CD4-positive, alpha-beta T cell treated with Interleukin-10 for 1 hour (primary cell): ENCODE measurements around the gene KRTAP9-6.
"Not testable (repeated sequence)": the region's sequence is repeated elsewhere in the genome, so short reads cannot be mapped to it uniquely, and the experiment has no call there.

Experiments used
- DNase-seq: peaks from one replicate; pipeline ENCODE4 v3.0.0-alpha.2; 2020

Gene KRTAP9-6, protein sequence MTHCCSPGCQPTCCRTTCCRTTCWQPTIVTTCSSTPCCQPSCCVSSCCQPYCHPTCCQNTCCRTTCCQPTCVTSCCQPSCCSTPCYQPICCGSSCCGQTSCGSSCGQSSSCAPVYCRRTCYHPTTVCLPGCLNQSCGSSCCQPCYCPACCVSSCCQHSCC

DNA sequence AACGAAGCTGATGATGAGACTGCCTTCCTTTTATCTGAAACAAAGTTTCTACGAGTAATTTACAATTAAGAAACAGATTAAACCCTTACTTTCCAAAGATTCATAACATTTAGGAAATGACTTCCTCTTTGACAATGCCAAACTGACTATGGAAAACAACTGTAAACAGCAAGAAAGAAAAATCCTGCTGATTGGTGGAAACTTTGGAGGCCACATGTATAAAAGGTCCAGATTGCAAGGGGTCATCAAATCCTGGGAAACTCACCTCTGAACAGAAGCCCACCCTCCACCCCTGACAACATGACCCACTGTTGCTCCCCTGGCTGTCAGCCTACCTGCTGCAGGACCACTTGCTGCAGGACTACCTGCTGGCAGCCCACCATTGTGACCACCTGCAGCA lies at the start of gene KRTAP9-6:
Gene KRTAP9-6, plus strand, starts transcription at position 301 of the 400 bp plus-strand sequence. Its CDS starts 0 bp downstream, at position 301.
- no peak for DNase-seq

DNA sequence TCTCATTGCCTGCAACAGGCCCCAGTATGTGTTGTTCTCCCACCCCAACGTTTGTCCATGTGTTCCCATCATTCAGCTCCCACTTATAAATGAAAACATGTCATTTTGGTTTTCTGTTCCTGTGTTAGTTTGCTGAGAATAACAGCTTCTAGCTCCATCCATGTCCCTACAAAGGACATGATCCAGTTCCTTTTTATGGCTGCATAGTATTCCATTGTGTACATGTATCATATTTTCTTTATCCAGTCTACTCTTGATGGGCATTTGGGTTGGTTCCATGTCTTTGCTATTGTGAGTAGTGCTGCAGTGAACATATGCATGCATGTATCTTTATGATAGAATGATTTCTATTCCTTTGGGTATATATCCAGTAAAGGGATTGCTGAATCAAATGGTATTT lies 49.5 kb upstream of the KRTAP9-6 start:
- no peak for DNase-seq

DNA sequence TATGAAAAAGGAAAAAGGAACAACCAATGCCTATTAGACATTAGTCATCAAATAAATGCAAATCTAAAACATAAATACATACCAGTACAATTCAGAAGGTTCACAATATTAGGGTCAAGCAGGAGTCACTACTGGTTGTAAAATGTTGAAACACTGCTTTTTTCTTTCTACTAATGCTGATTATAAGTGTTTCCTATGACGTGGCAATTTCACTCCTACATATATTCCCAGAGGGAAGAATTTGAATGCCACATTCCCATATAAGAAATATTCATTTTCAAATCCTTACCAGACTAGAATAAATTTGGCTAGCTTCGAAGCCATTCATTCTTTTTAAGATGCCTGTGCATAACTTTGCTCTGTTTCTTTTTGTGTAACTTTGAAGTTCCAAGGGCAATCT lies 41.4 kb upstream of the KRTAP9-6 start:
- DNase-seq, result no peak

DNA sequence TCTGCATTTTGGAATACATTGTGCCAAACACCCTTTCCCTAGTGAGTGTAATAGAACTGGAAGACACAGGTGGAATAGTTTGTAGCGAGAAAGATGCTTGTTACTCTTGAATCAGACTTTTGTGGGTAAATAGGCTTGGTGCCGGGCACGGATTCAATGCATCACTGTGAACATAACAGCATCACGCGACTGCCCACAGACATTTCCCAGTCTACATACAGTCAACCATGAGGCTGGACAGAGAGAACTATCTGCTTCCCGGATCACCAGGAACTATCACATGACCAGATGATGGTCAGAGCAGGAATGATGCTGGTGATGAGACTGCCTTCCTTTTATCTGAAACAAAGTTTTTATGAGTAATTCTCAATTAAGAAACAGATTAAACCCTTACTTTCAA lies 39.1 kb upstream of the KRTAP9-6 start:
- no peak for DNase-seq

DNA sequence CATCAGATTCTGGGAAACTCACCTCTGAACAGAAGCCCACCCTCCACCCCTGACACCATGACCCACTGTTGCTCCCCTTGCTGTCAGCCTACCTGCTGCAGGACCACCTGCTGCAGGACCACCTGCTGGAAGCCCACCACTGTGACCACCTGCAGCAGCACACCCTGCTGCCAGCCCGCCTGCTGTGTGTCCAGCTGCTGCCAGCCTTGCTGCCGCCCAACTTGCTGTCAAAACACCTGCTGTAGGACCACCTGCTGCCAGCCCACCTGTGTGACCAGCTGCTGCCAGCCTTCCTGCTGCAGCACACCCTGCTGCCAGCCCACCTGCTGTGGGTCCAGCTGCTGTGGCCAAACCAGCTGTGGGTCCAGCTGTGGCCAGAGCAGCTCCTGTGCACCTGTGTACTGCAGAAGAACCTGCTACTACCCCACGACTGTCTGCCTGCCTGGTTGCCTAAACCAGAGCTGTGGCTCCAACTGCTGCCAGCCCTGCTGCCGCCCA lies 38.5 kb upstream of the KRTAP9-6 start, which contains the start of gene KRTAP9-2:
Gene KRTAP9-2, plus strand, starts transcription at position 51 of the 498 bp plus-strand sequence. Its CDS starts 7 bp downstream, at position 58.
- not testable (repeated sequence) for DNase-seq

DNA sequence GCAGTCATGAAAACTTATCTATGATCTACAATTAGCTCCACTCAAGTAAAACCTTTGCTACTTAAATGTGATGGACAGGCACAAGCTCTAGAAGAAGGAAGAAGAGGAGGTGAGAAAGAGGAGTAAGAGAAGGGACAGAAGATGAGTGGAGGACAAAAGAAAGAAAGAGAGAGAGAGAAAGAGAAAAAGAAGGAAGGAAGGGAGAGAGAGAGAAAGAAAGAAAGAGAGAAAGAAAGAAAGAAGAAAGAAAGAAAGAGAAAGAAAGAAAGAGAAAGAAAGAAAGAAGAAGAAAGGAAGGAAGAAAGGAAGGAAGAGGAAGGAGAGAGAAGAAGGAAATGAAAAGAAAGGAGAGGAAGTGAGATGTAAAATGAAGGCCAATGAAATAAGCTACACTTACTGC lies 35.1 kb upstream of the KRTAP9-6 start:
- no peak for DNase-seq

DNA sequence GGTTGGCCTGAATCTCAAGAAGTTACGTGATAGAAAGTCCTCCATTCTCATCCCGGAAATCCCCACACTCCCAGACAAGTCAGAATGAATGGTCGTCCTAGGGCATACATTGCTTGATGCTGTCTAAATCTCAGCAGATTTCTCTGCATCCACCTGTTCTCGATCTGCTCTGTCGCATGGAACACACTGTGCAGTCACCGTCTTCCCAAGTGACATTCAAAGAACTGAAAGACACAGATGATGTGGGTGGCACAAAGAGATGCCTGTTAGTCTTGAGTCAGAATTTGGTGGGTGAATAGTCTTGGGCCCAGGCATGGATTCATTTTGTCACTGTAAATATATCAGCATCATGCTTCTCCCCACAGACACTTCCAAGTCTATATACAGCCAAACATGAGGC lies 33.4 kb upstream of the KRTAP9-6 start:
- DNase-seq, result no peak

DNA sequence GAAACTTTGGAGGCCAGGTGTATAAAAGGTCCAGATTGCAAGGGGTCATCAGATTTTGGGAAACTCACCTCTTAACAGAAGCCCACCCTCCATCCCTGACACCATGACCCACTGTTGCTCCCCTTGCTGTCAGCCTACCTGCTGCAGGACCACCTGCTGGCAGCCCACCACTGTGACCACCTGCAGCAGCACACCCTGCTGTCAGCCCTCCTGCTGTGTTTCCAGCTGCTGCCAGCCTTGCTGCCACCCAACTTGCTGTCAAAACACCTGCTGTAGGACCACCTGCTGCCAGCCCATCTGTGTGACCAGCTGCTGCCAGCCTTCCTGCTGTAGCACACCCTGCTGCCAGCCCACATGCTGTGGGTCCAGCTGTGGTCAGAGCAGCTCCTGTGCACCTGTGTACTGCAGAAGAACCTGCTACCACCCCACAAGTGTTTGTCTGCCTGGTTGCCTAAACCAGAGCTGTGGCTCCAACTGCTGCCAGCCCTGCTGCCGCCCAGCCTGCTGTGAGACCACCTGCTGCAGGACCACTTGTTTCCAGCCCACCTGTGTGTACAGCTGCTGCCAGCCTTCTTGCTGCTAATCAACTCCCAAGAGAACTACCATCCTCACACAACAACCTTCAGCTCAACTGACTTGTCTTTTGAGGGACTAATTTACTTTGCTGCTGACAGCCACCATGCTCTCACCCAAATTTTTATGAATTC lies 32.6 kb upstream of the KRTAP9-6 start, which contains the start of gene KRTAP9-3:
Gene KRTAP9-3, plus strand, starts transcription at position 51 of the 707 bp plus-strand sequence. Its CDS starts 53 bp downstream, at position 104.
- not testable (repeated sequence) for DNase-seq

DNA sequence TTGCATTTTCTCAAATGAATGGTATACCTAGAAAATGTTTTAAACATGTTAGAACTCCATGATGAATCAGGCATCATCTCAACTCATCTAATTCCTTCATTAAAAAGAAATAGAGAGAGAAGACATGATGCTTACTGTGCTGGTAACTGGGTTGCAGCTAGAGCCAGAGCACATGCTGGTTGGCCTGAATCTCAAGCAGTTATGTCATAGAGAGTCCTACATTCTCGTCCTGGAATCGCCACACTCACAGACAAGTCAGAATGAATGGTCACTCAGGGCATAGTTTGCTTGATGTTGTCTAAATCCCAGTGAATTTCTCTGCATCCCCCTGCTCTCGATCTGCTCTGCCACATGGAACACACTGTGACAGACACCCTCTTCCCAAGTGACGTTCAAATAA lies 28.1 kb upstream of the KRTAP9-6 start:
- not testable (repeated sequence) for DNase-seq

DNA sequence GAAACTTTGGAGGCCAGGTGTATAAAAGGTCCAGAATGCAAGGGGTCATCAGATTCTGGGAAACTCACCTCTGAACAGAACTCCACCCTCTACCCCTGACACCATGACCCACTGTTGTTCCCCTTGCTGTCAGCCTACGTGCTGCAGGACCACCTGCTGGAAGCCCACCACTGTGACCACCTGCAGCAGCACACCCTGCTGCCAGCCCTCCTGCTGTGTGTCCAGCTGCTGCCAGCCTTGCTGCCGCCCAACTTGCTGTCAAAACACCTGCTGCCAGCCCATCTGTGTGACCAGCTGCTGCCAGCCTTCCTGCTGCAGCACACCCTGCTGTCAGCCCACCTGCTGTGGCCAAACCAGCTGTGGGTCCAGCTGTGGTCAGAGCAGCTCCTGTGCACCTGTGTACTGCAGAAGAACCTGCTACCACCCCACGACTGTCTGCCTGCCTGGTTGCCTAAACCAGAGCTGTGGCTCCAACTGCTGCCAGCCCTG lies 27.2 kb upstream of the KRTAP9-6 start, which contains the start of gene KRTAP9-8:
Gene KRTAP9-8, plus strand, starts transcription at position 51 of the 489 bp plus-strand sequence. Its CDS starts 53 bp downstream, at position 104.
- DNase-seq, result not testable (repeated sequence)

DNA sequence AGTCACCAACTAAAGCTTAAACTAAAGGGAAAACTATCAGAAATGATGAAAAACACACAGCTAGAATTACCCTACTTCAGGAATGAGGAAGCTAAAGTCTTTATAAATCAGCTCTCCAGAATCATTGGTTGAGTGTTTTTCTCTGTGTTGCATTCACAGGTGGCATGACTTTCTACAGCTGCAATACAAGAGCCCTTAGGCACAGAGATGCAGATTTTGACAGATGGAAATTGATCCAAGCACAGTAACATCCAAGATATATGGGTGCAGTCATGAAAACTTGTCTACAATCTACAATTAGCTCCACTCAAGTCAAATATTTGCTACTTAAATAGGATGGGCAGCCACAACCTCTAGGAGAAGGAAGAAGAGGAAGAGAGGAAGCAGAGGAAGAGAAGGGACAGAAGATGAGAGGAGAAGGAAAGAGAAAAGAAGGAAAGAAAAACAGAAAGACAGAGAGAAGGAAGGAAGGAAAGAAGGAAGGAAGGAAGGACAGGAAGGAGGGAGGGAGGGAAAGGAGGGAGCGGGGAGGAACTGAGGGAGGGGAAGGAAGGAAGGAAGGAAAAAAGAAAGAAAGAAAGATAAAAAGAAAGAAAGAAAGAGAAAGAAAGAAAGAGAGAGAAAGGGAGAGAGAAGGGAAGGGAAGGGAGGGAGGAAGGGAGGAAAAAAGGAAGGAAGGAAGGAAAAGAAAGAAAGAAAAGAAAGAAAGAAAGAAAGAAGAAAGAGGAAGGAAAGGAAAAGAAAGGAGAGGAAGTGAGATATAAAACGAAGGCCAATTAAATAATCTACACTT lies 18.0 kb upstream of the KRTAP9-6 start:
- not testable (repeated sequence) for DNase-seq

DNA sequence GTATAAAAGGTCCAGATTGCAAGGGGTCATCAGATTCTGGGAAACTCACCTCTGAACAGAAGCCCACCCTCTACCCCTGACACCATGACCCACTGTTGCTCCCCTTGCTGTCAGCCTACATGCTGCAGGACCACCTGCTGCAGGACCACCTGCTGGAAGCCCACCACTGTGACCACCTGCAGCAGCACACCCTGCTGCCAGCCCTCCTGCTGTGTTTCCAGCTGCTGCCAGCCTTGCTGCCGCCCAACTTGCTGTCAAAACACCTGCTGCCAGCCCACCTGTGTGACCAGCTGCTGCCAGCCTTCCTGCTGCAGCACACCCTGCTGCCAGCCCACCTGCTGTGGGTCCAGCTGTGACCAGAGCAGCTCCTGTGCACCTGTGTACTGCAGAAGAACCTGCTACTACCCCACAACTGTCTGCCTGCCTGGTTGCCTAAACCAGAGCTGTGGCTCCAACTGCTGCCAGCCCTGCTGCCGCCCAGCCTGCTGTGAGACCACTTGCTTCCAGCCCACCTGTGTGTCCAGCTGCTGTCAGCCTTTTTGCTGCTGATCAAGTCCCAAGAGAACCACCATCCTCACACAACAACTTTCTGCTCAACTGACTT lies 15.4 kb upstream of the KRTAP9-6 start, which contains the start of gene KRTAP9-4:
Gene KRTAP9-4, plus strand, starts transcription at position 51 of the 604 bp plus-strand sequence. Its CDS starts 34 bp downstream, at position 85.
- DNase-seq, result not testable (repeated sequence)

DNA sequence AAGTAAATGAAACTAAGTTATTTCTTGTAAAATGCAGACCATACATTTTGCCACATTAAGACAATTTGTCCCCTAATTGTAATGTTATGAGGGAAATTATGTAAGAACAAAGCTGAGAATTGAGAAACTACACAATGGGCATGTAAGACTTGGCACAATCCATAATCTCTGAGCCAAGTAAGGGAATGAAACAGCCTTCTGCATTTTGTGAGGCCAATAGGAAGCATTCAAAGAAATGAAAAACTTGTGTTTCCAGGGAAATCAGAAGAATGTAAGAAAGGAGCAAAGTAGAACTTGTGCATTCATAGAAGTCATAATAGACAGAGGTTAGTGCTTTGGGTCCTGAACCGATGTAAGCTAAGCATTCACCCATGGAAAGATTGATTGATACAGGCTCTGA lies 13.9 kb upstream of the KRTAP9-6 start:
- no peak for DNase-seq

DNA sequence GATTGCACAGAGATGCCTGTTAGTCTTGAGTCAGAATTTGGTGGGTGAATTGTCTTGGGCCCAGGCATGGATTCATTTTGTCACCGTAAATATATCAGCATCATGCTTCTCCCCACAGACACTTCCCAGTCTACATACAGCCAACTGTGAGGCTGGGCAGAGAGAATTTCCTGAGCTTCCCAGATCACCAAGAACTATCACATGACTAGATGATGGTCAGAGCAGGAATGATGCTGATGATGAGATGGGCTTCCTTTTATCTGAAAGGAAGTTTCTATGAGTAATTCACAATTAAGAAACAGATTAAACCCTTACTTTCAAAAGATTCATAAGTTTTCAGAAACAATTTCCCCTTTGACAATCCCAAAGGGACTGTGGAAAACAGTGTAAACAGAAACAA lies 10.3 kb upstream of the KRTAP9-6 start:
- DNase-seq, result no peak

DNA sequence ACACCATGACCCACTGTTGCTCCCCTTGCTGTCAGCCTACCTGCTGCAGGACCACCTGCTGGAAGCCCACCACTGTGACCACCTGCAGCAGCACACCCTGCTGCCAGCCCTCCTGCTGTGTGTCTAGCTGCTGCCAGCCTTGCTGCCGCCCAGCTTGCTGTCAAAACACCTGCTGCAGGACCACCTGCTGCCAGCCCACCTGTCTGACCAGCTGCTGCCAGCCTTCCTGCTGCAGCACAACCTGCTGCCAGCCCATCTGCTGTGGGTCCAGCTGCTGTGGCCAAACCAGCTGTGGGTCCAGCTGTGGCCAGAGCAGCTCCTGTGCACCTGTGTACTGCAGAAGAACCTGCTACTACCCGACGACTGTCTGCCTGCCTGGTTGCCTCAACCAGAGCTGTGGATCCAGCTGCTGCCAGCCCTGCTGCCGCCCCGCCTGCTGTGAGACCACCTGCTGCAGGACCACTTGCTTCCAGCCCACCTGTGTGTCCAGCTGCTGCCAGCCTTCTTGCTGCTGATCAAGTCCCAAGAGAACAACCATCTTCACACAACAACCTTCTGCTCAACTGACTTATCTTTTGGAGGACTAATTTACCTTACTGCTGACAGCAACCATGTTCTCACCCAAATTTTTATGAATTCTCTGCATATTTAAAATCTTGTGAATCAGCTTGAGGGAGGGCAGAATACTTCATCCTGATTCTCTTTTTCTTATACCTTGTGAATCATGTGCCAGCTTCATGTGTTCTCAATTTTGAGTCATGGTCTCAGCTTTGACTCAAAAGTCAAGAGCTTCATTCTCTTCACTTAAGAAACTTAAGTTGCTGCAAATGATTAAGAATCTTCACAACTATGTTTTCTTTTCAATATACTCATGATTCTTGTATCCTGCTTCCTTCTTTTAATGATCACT lies 9.5 kb upstream of the KRTAP9-6 start, which contains the start of gene KRTAP9-9:
Gene KRTAP9-9, plus strand, starts transcription at position 4 of the 910 bp plus-strand sequence.
- DNase-seq, result not testable (repeated sequence)

DNA sequence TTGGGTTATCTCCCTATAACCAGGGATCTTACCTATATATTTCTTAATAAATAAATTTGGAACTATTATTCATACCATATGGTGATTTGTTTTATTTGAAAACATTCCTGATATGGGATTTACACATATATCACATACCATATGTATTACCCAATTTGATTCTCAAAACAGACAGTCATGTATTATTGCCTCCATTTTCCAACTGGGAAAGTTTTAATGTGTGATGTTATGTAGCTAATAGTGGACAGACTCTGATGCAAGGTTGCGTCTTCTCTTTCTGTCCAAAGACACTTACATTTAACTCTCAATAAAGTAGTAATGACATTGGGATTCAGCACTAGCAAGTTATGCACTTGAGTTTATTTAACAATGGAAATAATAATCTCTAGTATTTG lies 8.9 kb upstream of the KRTAP9-6 start:
- no peak for DNase-seq

DNA sequence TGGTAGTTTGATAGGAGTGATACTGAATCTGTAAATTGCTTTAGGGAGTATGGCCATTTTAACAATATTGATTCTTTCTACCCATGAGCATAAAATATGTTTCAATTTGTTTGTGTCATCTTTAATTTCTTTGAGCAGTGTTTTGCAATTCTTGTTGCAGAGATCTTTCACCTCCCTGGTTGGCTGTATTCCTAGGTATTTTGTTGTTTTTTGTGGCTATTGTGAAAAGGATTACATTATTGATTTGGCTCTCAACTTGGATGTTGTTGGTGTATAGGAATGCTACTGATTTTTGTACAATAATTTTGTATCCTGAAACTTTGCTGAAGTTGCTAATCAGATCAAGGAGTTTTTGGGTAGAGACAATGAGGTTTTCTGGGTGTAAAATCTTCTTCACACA lies 6.8 kb upstream of the KRTAP9-6 start:
- no peak for DNase-seq

DNA sequence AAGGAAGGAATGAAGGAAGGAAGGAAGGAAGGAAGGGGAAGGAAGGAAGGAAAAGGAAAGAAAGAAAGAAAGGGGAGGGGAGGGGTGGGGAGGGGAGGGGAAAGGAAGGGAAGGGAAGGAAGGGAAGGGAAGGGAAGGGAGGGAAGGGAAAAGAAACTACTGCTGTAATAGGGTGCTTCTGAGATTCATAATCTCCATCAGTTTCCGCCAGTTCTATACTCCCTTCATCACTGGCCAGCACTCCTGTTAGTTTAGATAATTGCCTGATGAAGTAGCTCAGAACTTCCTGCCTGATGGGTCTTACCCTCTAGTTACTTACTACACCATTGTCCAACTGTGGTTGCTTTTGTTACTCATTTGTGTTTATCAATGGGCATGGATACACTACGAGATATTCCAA lies 2.0 kb upstream of the KRTAP9-6 start:
- no peak for DNase-seq

DNA sequence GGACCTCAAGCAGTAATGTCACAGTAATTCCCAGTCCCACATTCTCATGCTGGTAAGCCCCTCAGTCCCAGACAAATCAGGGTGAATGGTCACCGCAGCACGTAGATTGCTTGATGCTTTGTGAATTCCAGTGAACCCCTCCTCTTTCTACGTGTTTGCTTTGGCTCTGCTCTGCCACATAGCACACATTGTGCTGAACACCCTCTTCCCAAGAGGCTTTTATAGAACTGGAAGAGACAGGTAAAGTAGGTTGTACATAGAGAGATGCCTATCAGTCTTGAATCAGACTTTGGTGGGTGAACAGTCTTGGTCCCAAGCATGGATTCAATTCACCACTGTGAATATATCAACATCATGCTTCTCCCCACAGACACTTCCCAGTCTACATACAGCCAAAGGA lies 579 bp upstream of the KRTAP9-6 start:
- no peak for DNase-seq

DNA sequence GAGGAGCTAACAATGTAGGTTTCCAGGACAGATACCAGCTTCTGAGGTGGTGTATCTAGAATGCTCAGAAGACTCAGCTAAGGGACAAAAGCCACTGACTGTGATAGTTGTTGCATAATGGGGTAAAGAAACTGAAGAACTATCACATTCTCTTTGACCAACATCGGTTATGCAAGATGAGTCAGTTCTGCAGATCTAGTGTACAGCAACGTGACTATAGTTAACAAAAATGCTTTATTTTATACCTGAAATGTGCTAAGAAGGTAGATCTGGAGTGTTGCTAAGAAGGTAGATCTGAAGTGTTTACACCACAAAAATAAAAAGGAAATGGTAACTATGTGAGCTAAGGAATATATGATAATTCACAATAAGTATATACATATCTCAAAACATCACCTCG lies 2.5 kb downstream of the KRTAP9-6 start:
- DNase-seq, result no peak

DNA sequence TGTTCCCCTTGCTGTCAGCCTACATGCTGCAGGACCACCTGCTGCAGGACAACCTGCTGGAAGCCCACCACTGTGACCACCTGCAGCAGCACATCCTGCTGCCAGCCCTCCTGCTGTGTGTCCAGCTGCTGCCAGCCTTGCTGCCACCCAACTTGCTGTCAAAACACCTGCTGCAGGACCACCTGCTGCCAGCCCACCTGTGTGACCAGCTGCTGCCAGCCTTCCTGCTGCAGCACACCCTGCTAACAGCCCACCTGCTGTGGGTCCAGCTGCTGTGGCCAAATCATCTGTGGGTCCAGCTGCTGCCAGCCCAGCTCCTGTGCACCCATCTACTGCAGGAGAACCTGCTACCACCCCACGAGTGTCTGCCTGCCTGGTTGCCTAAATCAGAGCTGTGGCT lies 6.1 kb downstream of the KRTAP9-6 start:
- not testable (repeated sequence) for DNase-seq
